Kidney (tissue), 14 donors: ENCODE results near the gene FAAP20. TPM values are rescaled to one million over a fixed set of nuclear protein-coding genes. Genes with fewer than 3 reads are reported as not detected.
A peak's percentile ranks its signal among the peaks of the same experiment; 100 is the strongest.

Experiments used
- DNase-seq, 5 donors: peaks; one replicate each; pipeline ENCODE4 v3.0.0-alpha.2; 2013 to 2020
- FAIRE-seq: peaks from 2 replicates; lab custom pipeline; 2012; peaks lifted over from hg19 to GRCh38; lab: Jason Lieb, UNC
- H3K27ac ChIP-seq, 2 donors: one replicate each; pipeline ENCODE4 v1.7.0; 2013; ENCODE audit warnings: low read depth in 2 of 2, low read length in 2 of 2, inconsistent platforms in 1 of 2
- H3K27me3 ChIP-seq: one replicate; pipeline ENCODE4 v1.7.1; 2013; ENCODE audit warnings: low read length, inconsistent platforms; ENCODE audit not compliant: control insufficient read depth, insufficient read depth
- H3K36me3 ChIP-seq, 3 donors: one replicate each; pipeline versions ENCODE4 v1.7.0 to v1.7.1; 2013; ENCODE audit warnings: low read length in 3 of 3, control low read depth in 1 of 3, inconsistent platforms in 1 of 3; ENCODE audit not compliant: insufficient read depth in 3 of 3, control insufficient read depth in 2 of 3
- H3K4me1 ChIP-seq, 3 donors: one replicate each; pipeline versions ENCODE4 v1.7.0 to v1.7.1; 2013; ENCODE audit warnings: low read length in 3 of 3, inconsistent platforms in 1 of 3, low read depth in 1 of 3; ENCODE audit not compliant: control insufficient read depth in 2 of 3, insufficient read depth in 2 of 3
- H3K4me3 ChIP-seq, 3 donors: one replicate each; pipeline versions ENCODE4 v1.7.0 to v1.8.1; 2013; ENCODE audit warnings: low read length in 3 of 3, control low read depth in 1 of 3, inconsistent platforms in 1 of 3
- H3K9ac ChIP-seq, 3 donors: one replicate each; pipeline versions ENCODE4 v1.7.0 to v1.7.1; 2013; ENCODE audit warnings: low read length in 3 of 3, control low read depth in 1 of 3, inconsistent platforms in 1 of 3
- H3K9me3 ChIP-seq, 3 donors: one replicate each; pipeline versions ENCODE4 v1.7.0 to v1.7.1; 2013; ENCODE audit warnings: low read length in 3 of 3, control low read depth in 1 of 3, inconsistent platforms in 1 of 3; ENCODE audit not compliant: control insufficient read depth in 2 of 3, insufficient read depth in 1 of 3
- intact Hi-C: fragments of 100-400 bp; cut with DNase I; formaldehyde crosslinking; loops from one replicate; pipeline ENCODE4 v1.11.1; 2022
- polyA plus RNA-seq: library from polyadenylated mRNA; stranded (reverse); fragments of 350-450 nt; fragmentation: Illumina TruSeq; extraction: RNeasy Lipid Tissue Mini Kit (QIAGEN cat#74804); gene quantifications from one replicate; pipeline ENCODE4 v1.2.3, GENCODE V29; 2014; ENCODE audit warnings: low read depth, low replicate concordance; ENCODE audit not compliant: insufficient read depth
- total RNA-seq: library from RNA; stranded (reverse); fragmentation: NEBNext Ultra II Directional; extraction: Animal tissue kit (Norgen Biotek cat#: 25700); gene quantifications from one replicate; pipeline ENCODE4 v1.2.1, GENCODE V29; 2021
- TF ChIP-seq, protein P1 (sequence below): IDR thresholded peaks from 3 replicates; pipeline ENCODE4 v1.5.1; 2012; ENCODE audit warnings: mild to moderate bottlenecking, moderate library complexity, borderline replicate concordance; ENCODE audit not compliant: insufficient read depth; ENCODE audit errors: extremely low read depth
- donor health status: control.
- donor health status: control.
- donor health status: control.
- donor health status: control.
- donor health status: control.
- donor health status: DM: yes; HTN: yes; CAD: no.
- donor health status: Normal renal cell carcinoma (clear cell type).

Gene FAAP20
- total and polyA plus RNA-seq, 2 donors from 2014 or later: 69.0 to 109 TPM

DNA sequence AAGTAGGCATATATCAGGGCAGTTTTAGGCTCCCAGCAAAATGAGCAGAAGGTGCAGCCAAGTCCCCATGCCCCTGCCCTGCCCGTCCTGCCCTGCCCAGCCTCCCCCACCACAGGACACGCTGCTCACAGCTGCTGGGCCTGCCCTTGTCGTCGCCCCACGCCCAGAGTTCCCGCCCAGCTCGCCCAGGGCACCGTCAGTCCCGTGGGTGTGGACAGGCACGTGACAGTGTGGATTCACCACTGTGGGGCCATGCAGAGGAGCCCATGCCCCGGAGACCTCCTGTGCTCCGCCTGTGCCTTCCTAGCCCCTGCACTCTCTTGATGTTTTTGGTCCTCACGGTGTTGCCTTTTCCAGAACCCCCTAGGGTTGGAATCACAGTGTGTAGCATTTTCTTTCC lies 7.0 kb downstream of the FAAP20 start:
- Histone ChIP-seq H3K36me3 (peaks cover 0 to 8% (median 2%) of the 10 kb centered on the region in 3 donors), H3K9me3 (no peaks in the 10 kb centered on the region), H3K27me3 (no peaks in the 10 kb centered on the region), H3K4me1 (peaks cover 0 to 16% (median 0%) of the 10 kb centered on the region in 3 donors), H3K9ac (no peak overlapping the region), H3K4me3 (no peak overlapping the region), H3K27ac (no peak overlapping the region)
- peak in 1 of 5 donors; percentile 76 for DNase-seq
- TF ChIP-seq, protein P1, sequence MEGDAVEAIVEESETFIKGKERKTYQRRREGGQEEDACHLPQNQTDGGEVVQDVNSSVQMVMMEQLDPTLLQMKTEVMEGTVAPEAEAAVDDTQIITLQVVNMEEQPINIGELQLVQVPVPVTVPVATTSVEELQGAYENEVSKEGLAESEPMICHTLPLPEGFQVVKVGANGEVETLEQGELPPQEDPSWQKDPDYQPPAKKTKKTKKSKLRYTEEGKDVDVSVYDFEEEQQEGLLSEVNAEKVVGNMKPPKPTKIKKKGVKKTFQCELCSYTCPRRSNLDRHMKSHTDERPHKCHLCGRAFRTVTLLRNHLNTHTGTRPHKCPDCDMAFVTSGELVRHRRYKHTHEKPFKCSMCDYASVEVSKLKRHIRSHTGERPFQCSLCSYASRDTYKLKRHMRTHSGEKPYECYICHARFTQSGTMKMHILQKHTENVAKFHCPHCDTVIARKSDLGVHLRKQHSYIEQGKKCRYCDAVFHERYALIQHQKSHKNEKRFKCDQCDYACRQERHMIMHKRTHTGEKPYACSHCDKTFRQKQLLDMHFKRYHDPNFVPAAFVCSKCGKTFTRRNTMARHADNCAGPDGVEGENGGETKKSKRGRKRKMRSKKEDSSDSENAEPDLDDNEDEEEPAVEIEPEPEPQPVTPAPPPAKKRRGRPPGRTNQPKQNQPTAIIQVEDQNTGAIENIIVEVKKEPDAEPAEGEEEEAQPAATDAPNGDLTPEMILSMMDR: no peak
- intact Hi-C loops: no loop called here
- no peak for FAIRE-seq

DNA sequence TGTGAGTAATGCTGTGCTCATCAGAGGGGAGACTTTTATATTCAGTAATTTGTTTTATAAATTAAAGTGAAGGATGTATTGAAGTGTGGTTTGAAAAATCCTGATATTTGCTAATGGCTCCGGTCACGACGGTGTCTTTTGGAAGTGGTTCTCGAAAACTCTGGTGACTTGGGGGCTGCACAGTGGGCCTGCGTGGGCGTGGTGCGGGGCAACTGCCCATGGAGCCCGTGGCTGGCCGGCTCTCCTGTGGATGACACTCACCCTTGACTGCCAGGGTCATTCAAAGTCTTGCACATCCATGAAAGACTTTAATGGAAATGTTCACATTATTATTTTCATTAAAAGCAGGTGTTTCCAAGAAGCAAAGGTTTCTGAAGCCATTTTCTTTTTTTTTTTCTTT lies 7.7 kb downstream of the FAAP20 start:
- H3K4me3 ChIP-seq: no peak overlapping the region
- TF ChIP-seq, protein P1: no peak
- peaks cover 0 to 8% (median 2%) of the 10 kb centered on the region in 3 donors for H3K36me3 ChIP-seq
- H3K27me3 ChIP-seq: no peaks in the 10 kb centered on the region
- no peak for DNase-seq
- no peaks in the 10 kb centered on the region for H3K9me3 ChIP-seq
- FAIRE-seq: no peak
- no peak overlapping the region for H3K27ac ChIP-seq
- H3K9ac ChIP-seq: no peak overlapping the region
- H3K4me1 ChIP-seq: peaks cover 0 to 13% (median 0%) of the 10 kb centered on the region in 3 donors
- intact Hi-C loops: no loop called here

DNA sequence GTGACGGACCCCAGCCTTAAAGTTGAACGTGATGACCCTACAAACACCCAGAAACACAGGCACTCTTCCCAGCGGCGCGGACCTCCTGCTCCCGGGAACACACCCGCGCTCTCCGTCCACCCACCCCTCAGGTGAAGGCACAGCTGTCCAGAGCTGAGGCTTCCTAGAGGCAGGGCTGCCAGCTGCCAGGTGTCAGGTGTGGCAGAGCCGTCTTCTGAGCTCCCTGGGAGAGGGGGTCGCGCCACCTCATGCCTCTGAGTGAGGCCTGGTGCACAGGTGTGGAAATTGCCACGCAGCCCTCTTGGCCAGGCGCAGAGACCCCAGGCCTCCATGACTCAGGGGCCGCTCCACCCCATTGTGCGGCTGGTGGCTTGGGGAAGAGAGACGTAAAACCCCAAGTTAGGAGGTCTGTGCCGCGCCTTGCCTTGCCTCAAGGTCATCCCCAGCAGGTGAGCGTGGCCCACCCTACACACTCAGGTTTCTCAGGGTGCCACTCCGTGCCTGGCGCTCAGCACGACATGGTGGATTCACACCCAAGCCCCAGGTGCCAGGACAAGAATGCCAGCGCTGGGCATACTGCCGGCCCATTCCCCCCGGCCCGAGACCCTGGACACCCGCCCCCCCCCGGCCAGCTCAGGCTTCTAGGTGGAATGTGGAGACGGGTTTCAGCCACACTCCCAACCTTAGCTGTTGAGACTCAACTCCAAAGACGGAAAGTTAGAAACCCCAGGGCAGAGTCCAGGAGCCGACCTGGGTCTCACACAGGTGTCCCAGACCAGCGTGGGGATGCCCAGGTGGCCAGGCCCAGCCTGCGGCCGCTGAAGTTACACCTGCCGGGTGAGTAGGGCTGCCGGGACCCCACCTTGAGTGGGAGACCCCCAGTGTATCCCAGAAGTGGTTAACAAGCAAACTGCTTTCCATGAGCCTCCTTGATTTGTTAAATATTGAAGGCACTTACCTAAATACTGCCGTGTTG lies 8.4 kb downstream of the FAAP20 start:
- DNase-seq (peak in 1 of 5 donors; percentile 73), FAIRE-seq (no peak)
- no peak overlapping the region for H3K27ac ChIP-seq
- H3K9ac ChIP-seq: no peak overlapping the region
- H3K36me3 ChIP-seq: peaks cover 0 to 8% (median 2%) of the 10 kb centered on the region in 3 donors
- H3K9me3 ChIP-seq: no peaks in the 10 kb centered on the region
- TF ChIP-seq, protein P1: no peak
- H3K27me3 ChIP-seq: no peaks in the 10 kb centered on the region
- H3K4me3 ChIP-seq: no peak overlapping the region
- H3K4me1 ChIP-seq: peaks cover 0 to 12% (median 0%) of the 10 kb centered on the region in 3 donors
- intact Hi-C loops: no loop called here
